ENCODE data around the gene COTL1.

COTL1 gene

GRCh38 chr16:84547546-84548061 lies 70.3 kb downstream of the COTL1 start:
- DNase-seq, result no peak

- DNase-seq, result no peak
Measured at GRCh38 chr16:84546669-84547545, 71.0 kb downstream of the COTL1 start.

GRCh38 chr16:84545114-84545737 lies 72.7 kb downstream of the COTL1 start:
- no peak for DNase-seq

GRCh38 chr16:84544031-84544773 lies 73.7 kb downstream of the COTL1 start:
- DNase-seq, result no peak

- no peak for DNase-seq
Measured at GRCh38 chr16:84543253-84543652, 74.6 kb downstream of the COTL1 start.

- DNase-seq, result no peak
Measured at GRCh38 chr16:84541999-84542817, 75.7 kb downstream of the COTL1 start.

GRCh38 chr16:84540194-84540593 lies 77.7 kb downstream of the COTL1 start:
- no peak for DNase-seq

GRCh38 chr16:84538222-84538840 lies 79.5 kb downstream of the COTL1 start:
- no peak for DNase-seq

GRCh38 chr16:84537491-84538151 lies 80.3 kb downstream of the COTL1 start:
- no peak for DNase-seq

GRCh38 chr16:84535851-84536250 lies 82.0 kb downstream of the COTL1 start:
- no peak for DNase-seq

- DNase-seq, result no peak
Measured at GRCh38 chr16:84535408-84535807, 82.5 kb downstream of the COTL1 start.

- no peak for DNase-seq
Measured at GRCh38 chr16:84534815-84535214, 83.1 kb downstream of the COTL1 start.

- DNase-seq, result no peak
Measured at GRCh38 chr16:84532855-84533486, 84.9 kb downstream of the COTL1 start.

- no peak for DNase-seq
Measured at GRCh38 chr16:84532291-84532724, 85.6 kb downstream of the COTL1 start.

GRCh38 chr16:84531671-84532111 lies 86.2 kb downstream of the COTL1 start:
- no peak for DNase-seq

- DNase-seq, result no peak
Measured at GRCh38 chr16:84530590-84530989, 87.3 kb downstream of the COTL1 start.

- DNase-seq, result no peak
Measured at GRCh38 chr16:84529607-84530006, 88.3 kb downstream of the COTL1 start.

GRCh38 chr16:84528322-84528721 lies 89.6 kb downstream of the COTL1 start:
- DNase-seq, result no peak

- no peak for DNase-seq
Measured at GRCh38 chr16:84527532-84528269, 90.2 kb downstream of the COTL1 start.
